BLaER1 (cell line): ENCODE data around the gene GATB.

ENCODE experiments used
- H3K27ac ChIP-seq: shearing (Covaris generic); formaldehyde crosslinking; 2 replicates; pipeline ENCODE4 v1.8.1; 2022
- H3K27me3 ChIP-seq: shearing (Covaris generic); formaldehyde crosslinking; 2 replicates; pipeline ENCODE4 v1.8.1; 2022
- H3K36me3 ChIP-seq: shearing (Covaris generic); formaldehyde crosslinking; 2 replicates; pipeline ENCODE4 v1.8.1; 2022
- H3K4me1 ChIP-seq: shearing (Covaris generic); formaldehyde crosslinking; 2 replicates; pipeline ENCODE4 v1.8.1; 2022
- H3K4me2 ChIP-seq: shearing (Covaris generic); formaldehyde crosslinking; 2 replicates; pipeline ENCODE4 v1.8.1; 2022
- H3K4me3 ChIP-seq: shearing (Covaris generic); formaldehyde crosslinking; 2 replicates; pipeline ENCODE4 v1.8.1; 2022
- H3K9ac ChIP-seq: shearing (Covaris generic); formaldehyde crosslinking; 2 replicates; pipeline ENCODE4 v1.8.1; 2022
- H3K9me3 ChIP-seq: shearing (Covaris generic); formaldehyde crosslinking; 2 replicates; pipeline ENCODE4 v1.8.1; 2022
- H4K20me1 ChIP-seq: shearing (Covaris generic); formaldehyde crosslinking; 2 replicates; pipeline ENCODE4 v1.8.1; 2022
- Cebpa-rat ChIP-seq: shearing (Covaris generic); IDR thresholded peaks from 2 replicates; pipeline ENCODE4 v1.8.1; 2022

Gene GATB, protein sequence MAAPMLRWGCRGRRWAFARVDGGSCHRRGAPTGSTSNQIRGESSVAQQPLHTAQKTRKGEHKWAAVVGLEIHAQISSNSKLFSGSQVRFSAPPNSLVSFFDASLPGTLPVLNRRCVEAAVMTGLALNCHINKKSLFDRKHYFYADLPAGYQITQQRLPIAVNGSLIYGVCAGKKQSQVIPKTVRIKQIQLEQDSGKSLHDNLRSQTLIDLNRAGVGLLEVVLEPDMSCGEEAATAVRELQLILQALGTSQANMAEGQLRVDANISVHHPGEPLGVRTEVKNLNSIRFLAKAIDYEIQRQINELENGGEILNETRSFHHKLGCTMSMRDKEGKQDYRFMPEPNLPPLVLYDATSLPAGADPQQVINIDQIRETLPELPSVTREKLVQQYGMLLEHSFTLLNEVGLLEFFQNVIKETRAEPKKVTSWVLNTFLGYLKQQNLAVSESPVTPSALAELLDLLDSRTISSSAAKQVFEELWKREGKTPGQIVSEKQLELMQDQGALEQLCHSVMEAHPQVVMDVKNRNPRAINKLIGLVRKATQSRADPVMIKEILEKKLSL

GRCh38 chr4:151760712-151761661 is at the start of gene GATB:
GATB (minus strand) TSS chr4:151761007; CDS start chr4:151760982, 25 bp downstream.
- H3K27ac ChIP-seq: peak within 1 kb of the TSS; percentile 78; the same call in 1 of the 2 replicates

DNA sequence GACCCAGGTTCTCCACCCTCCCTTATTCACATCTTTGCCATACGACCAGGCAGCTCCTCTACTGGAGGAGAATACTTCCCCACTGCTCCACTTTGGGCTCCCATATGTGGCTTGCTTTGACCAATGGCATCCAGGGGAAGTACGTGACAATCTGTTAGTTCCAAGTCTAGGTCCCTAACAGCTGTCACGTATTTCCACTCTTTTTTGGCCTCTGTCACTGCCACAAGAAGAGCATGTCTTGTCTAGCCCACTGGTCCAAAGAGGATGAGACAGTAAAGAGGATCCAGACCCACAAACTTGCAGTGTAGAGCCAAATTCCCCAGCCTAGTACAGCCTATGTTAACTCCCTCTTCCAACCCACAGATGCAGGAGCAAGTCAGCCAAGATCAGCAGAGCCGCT is 49.7 kb upstream of the GATB start:
- Histone ChIP-seq H3K4me1 (0 out of 2 replicates have a peak, but pooled peaks cover 5% of the 10 kb centered on the region), H3K27ac (no peak overlapping the region), H3K4me2 (no peak overlapping the region), H3K4me3 (no peak overlapping the region), H3K9ac (no peak overlapping the region), H3K9me3 (no peaks in the 10 kb centered on the region), H4K20me1 (no peaks in the 10 kb centered on the region), H3K36me3 (no peaks in the 10 kb centered on the region), H3K27me3 (no peaks in the 10 kb centered on the region)
- no peak for TF ChIP-seq Cebpa-rat

More at GRCh38 chr4:151760712-151761661, at the start of gene GATB:
- Histone ChIP-seq H3K9ac (peak within 1 kb of the TSS; percentile 87), H3K27me3 (no peaks in the 10 kb centered on the region), H4K20me1 (no peaks in the 10 kb centered on the region), H3K4me3 (peak within 1 kb of the TSS; percentile 88), H3K4me2 (peak within 1 kb of the TSS; percentile 87), H3K9me3 (no peaks in the 10 kb centered on the region), H3K36me3 (peaks cover 13% of the 10 kb centered on the region), H3K4me1 (peaks cover 15% of the 10 kb centered on the region)
- TF ChIP-seq Cebpa-rat: no peak

GRCh38 chr4:151809716-151810115 is 48.9 kb upstream of the GATB start:
- Histone ChIP-seq H3K27ac (no peak overlapping the region), H3K4me1 (0 out of 2 replicates have a peak, but pooled peaks cover 5% of the 10 kb centered on the region), H4K20me1 (no peaks in the 10 kb centered on the region), H3K4me2 (no peak overlapping the region), H3K9me3 (no peaks in the 10 kb centered on the region), H3K36me3 (no peaks in the 10 kb centered on the region), H3K4me3 (no peak overlapping the region), H3K9ac (no peak overlapping the region), H3K27me3 (no peaks in the 10 kb centered on the region)
- no peak for TF ChIP-seq Cebpa-rat

GRCh38 chr4:151808542-151808941 is 47.7 kb upstream of the GATB start:
- no peaks in the 10 kb centered on the region for H3K9me3 ChIP-seq
- no peak for TF ChIP-seq Cebpa-rat
- no peak overlapping the region for H3K4me2 ChIP-seq

DNA sequence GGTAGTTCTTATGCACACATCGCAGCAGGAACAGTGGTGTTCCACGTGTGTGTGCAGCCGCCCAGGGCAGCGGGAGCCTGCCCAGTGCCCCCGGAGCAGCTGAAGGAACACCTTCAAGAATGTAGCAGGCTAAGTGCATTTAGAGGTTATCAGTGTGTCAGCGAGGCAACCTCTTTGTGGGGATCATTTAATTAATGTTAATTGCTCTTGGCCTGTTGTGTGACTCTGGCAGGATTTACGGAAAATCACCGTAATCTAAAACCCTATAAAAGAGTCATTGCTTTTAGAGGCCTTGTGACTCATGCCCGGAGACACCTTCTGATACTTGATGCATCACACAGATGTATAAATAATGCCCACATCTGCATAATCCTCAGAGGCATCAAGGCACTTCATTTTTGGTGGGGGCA is 47.3 kb upstream of the GATB start:
- TF ChIP-seq Cebpa-rat: no peak
- H4K20me1 ChIP-seq: no peaks in the 10 kb centered on the region
- no peak overlapping the region for H3K4me3 ChIP-seq
- no peak overlapping the region for H3K27ac ChIP-seq
- no peak overlapping the region for H3K9ac ChIP-seq
- no peaks in the 10 kb centered on the region for H3K27me3 ChIP-seq
- no peaks in the 10 kb centered on the region for H3K36me3 ChIP-seq
- 0 out of 2 replicates have a peak, but pooled peaks cover 5% of the 10 kb centered on the region for H3K4me1 ChIP-seq
- H3K9me3 ChIP-seq: no peaks in the 10 kb centered on the region
- no peak overlapping the region for H3K4me2 ChIP-seq

More at GRCh38 chr4:151808542-151808941, 47.7 kb upstream of the GATB start:
- H3K9ac ChIP-seq: no peak overlapping the region
- H3K27ac ChIP-seq: no peak overlapping the region
- H3K27me3 ChIP-seq: no peaks in the 10 kb centered on the region
- no peaks in the 10 kb centered on the region for H4K20me1 ChIP-seq
- 0 out of 2 replicates have a peak, but pooled peaks cover 5% of the 10 kb centered on the region for H3K4me1 ChIP-seq
- no peak overlapping the region for H3K4me3 ChIP-seq
- no peaks in the 10 kb centered on the region for H3K36me3 ChIP-seq

GRCh38 chr4:151807220-151807619 is 46.4 kb upstream of the GATB start:
- Histone ChIP-seq H3K9me3 (no peaks in the 10 kb centered on the region), H3K4me3 (no peak overlapping the region), H4K20me1 (no peaks in the 10 kb centered on the region), H3K4me2 (no peak overlapping the region), H3K27ac (no peak overlapping the region), H3K36me3 (no peaks in the 10 kb centered on the region), H3K27me3 (no peaks in the 10 kb centered on the region), H3K4me1 (0 out of 2 replicates have a peak, but pooled peaks cover 5% of the 10 kb centered on the region), H3K9ac (no peak overlapping the region)
- TF ChIP-seq Cebpa-rat: no peak

DNA sequence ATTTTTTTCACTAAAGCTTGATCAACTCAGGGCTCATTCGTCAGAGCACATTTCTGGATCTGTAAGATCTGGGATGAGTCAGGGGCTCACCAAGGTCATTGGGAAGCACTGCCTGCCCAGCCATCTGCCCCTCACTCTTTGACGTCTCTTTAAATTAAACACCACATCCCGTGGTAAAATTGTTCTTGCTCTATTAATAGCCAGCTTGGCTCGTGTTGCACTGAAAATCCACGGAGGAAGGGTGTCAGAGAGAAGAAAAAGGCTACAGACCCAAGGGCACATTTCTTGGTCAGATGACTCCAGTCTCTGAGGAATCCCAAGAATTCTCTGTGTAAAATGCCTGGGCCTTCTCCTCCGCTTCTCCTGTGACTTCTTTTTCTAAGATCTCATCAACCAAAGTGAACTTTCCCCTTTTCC is 45.7 kb upstream of the GATB start:
- Histone ChIP-seq H3K4me2 (0 out of 2 replicates have a peak overlapping the region, but pooled peaks have one; percentile 2), H3K4me1 (0 out of 2 replicates have a peak, but pooled peaks cover 5% of the 10 kb centered on the region)

GRCh38 chr4:151804821-151805220 is 44.0 kb upstream of the GATB start:
- H3K27me3 ChIP-seq: no peaks in the 10 kb centered on the region
- H3K36me3 ChIP-seq: no peaks in the 10 kb centered on the region
- no peak overlapping the region for H3K9ac ChIP-seq
- no peak overlapping the region for H3K27ac ChIP-seq
- H3K9me3 ChIP-seq: no peaks in the 10 kb centered on the region
- no peak overlapping the region for H3K4me2 ChIP-seq
- 0 out of 2 replicates have a peak, but pooled peaks cover 5% of the 10 kb centered on the region for H3K4me1 ChIP-seq
- TF ChIP-seq Cebpa-rat: no peak
- no peaks in the 10 kb centered on the region for H4K20me1 ChIP-seq
- no peak overlapping the region for H3K4me3 ChIP-seq

More for the DNA sequence above, 45.7 kb upstream of the GATB start:
- H3K36me3 ChIP-seq: no peaks in the 10 kb centered on the region
- H3K9me3 ChIP-seq: no peaks in the 10 kb centered on the region
- H3K4me3 ChIP-seq: no peak overlapping the region
- no peaks in the 10 kb centered on the region for H4K20me1 ChIP-seq
- TF ChIP-seq Cebpa-rat: no peak
- no peak overlapping the region for H3K9ac ChIP-seq
- no peaks in the 10 kb centered on the region for H3K27me3 ChIP-seq
- H3K27ac ChIP-seq: no peak overlapping the region

GRCh38 chr4:151804086-151804630 is 43.4 kb upstream of the GATB start:
- Histone ChIP-seq H3K4me3 (no peak overlapping the region), H3K4me2 (no peak overlapping the region), H4K20me1 (no peaks in the 10 kb centered on the region), H3K27me3 (no peaks in the 10 kb centered on the region), H3K9me3 (no peaks in the 10 kb centered on the region), H3K4me1 (0 out of 2 replicates have a peak, but pooled peaks cover 5% of the 10 kb centered on the region), H3K36me3 (no peaks in the 10 kb centered on the region), H3K27ac (no peak overlapping the region), H3K9ac (no peak overlapping the region)
- no peak for TF ChIP-seq Cebpa-rat
